Cortex of kidney (tissue), 1 donor: Measurements from ENCODE around the gene LRRFIP2.
"Not testable (repeated sequence)": the region's sequence is repeated elsewhere in the genome, so short reads cannot be mapped to it uniquely, and the experiment has no call there.

Source experiments
- DNase-seq: peaks from one replicate; lab custom pipeline; 2025; lab: John Stamatoyannopoulos, UW

Gene LRRFIP2

GRCh38 chr3:37144806-37145205, 29.6 kb downstream of the LRRFIP2 start:
- DNase-seq: no peak

GRCh38 chr3:37143821-37144220, 30.6 kb downstream of the LRRFIP2 start:
- DNase-seq: no peak

GRCh38 chr3:37141676-37142075, 32.7 kb downstream of the LRRFIP2 start:
- no peak for DNase-seq

GRCh38 chr3:37140899-37141541, 33.4 kb downstream of the LRRFIP2 start:
- no peak for DNase-seq

- no peak for DNase-seq
These were observed 34.8 kb downstream of the LRRFIP2 start for GRCh38 chr3:37139567-37140052.

GRCh38 chr3:37138816-37139215, 35.6 kb downstream of the LRRFIP2 start:
- no peak for DNase-seq

GRCh38 chr3:37137516-37137915, 36.9 kb downstream of the LRRFIP2 start:
- no peak for DNase-seq

- DNase-seq: no peak
These were observed 38.3 kb downstream of the LRRFIP2 start for GRCh38 chr3:37136067-37136466.

GRCh38 chr3:37135561-37135960, 38.8 kb downstream of the LRRFIP2 start:
- no peak for DNase-seq

- no peak for DNase-seq
These were observed 42.0 kb downstream of the LRRFIP2 start for GRCh38 chr3:37132334-37132733.

GRCh38 chr3:37131860-37132144, 42.6 kb downstream of the LRRFIP2 start:
- DNase-seq: no peak

GRCh38 chr3:37130984-37131859, 43.2 kb downstream of the LRRFIP2 start:
- no peak for DNase-seq

- no peak for DNase-seq
These were observed 43.9 kb downstream of the LRRFIP2 start for GRCh38 chr3:37130448-37130847.

GRCh38 chr3:37129871-37130270, 44.5 kb downstream of the LRRFIP2 start:
- no peak for DNase-seq

- DNase-seq: no peak
These were observed 47.0 kb downstream of the LRRFIP2 start for GRCh38 chr3:37127340-37127739.

GRCh38 chr3:37126856-37127255, 47.5 kb downstream of the LRRFIP2 start:
- no peak for DNase-seq

- no peak for DNase-seq
These were observed 48.9 kb downstream of the LRRFIP2 start for GRCh38 chr3:37125195-37126073.

GRCh38 chr3:37124435-37124834, 49.9 kb downstream of the LRRFIP2 start:
- no peak for DNase-seq

GRCh38 chr3:37123292-37123691, 51.1 kb downstream of the LRRFIP2 start:
- no peak for DNase-seq

- DNase-seq: not testable (repeated sequence)
These were observed 52.3 kb downstream of the LRRFIP2 start for GRCh38 chr3:37122069-37122468.

GRCh38 chr3:37118163-37118562, 56.2 kb downstream of the LRRFIP2 start:
- DNase-seq: no peak

- no peak for DNase-seq
These were observed 56.8 kb downstream of the LRRFIP2 start for GRCh38 chr3:37117548-37117947.
